Body of pancreas (tissue), 4 donors: ENCODE results near the gene TFAM. TPM values are rescaled to one million over a fixed set of nuclear protein-coding genes. Genes with fewer than 3 reads are reported as not detected.
"Not testable (repeated sequence)": the region's sequence is repeated elsewhere in the genome, so short reads cannot be mapped to it uniquely, and the experiment has no call there.

Source experiments
- ATAC-seq: fragments of 150-250 bp; one replicate; pipeline ENCODE4 v1.9.1; 2016
- DNase-seq, 4 donors: peaks; one replicate each; pipeline ENCODE4 v3.0.0-alpha.2; 2019
- H3K27ac ChIP-seq, 4 donors: fragments of 200-600 bp; sonication (generic); 1 replicate in 3 of 4; 2 replicates in 1 of 4; pipeline versions ENCODE4 v1.5.1 to v1.6.1; 2016 to 2019; ENCODE audit warnings: mild to moderate bottlenecking in 1 of 4, mixed read lengths in 1 of 4, moderate library complexity in 1 of 4
- H3K27me3 ChIP-seq, 2 donors: fragments of 200-600 bp; sonication (generic); one replicate each; pipeline ENCODE4 v1.6.0; 2016; ENCODE audit warnings: mild to moderate bottlenecking in 1 of 2
- H3K36me3 ChIP-seq, 2 donors: fragments of 200-600 bp; sonication (generic); replicated peaks in 1 of 2; 2 replicates each; pipeline ENCODE4 v1.5.1; 2016; ENCODE audit warnings: low read depth in 2 of 2; ENCODE audit not compliant: insufficient read depth in 1 of 2
- H3K4me1 ChIP-seq: fragments of 200-600 bp; sonication (generic); one replicate; pipeline ENCODE4 v1.6.0; 2016
- H3K4me3 ChIP-seq, 2 donors: fragments of 200-600 bp; sonication (generic); 1 replicate in 1 of 2; 2 replicates in 1 of 2; pipeline ENCODE4 v1.5.1; 2016 to 2019
- H3K9me3 ChIP-seq, 3 donors: fragments of 200-600 bp; sonication (generic); 1 replicate in 2 of 3; 2 replicates in 1 of 3; pipeline ENCODE4 v1.5.1; 2016
- CTCF ChIP-seq, 7 experiments: fragments of 450-650 bp in 4 of 7; fragments of 200-600 bp in 3 of 7; sonication (generic) in 3 of 7; IDR thresholded peaks; one replicate each; pipeline ENCODE4 v1.5.1; 2016 to 2019; ENCODE audit warnings: antibody characterized with exemption in 7 of 7
- POLR2A ChIP-seq, 3 donors: fragments of 450-650 bp; IDR thresholded peaks; one replicate each; pipeline ENCODE4 v1.6.1; 2016; ENCODE audit warnings: antibody characterized with exemption in 3 of 3, mild to moderate bottlenecking in 2 of 3
- WGBS, 2 donors: methylation state at CpG; one replicate each; pipeline ENCODE4 v1.1.5; 2017; 5-methylcytosine and 5-hydroxymethylcytosine counted together
- intact Hi-C: fragments of 100-400 bp; cut with DNase I; formaldehyde crosslinking; loops from one replicate; pipeline ENCODE4 v1.15.1; 2023
- total RNA-seq, 2 donors: library from RNA; depleted of rRNA; stranded (reverse); fragments of >200 nt; gene quantifications; one replicate each; pipeline ENCODE4 v1.1.0, GENCODE V29; 2016

The TFAM gene
- total RNA-seq, 2 donors from 2014 or later: 2.6 to 10.1 TPM

GRCh38 chr10:58409956-58410610 is 24.9 kb downstream of the TFAM start:
- Histone ChIP-seq H3K9me3 (no peaks in the 10 kb centered on the region), H3K36me3 (no peaks in the 10 kb centered on the region), H3K4me1 (peaks cover 5% of the 10 kb centered on the region), H3K4me3 (no peak overlapping the region), H3K27me3 (no peaks in the 10 kb centered on the region), H3K27ac (no peak overlapping the region)
- no peak for TF ChIP-seq POLR2A (IDR thresholded peaks at IDR 0.05)
- TF ChIP-seq CTCF (IDR thresholded peaks at IDR 0.05): no peak
- DNase-seq (no peak), ATAC-seq (no peak)
- 52 to 74% methylated on average over 4 of the region's 4 CpGs for WGBS, 2 donors
- intact Hi-C loops: no loop called here

- Histone ChIP-seq H3K36me3 (no peaks in the 10 kb centered on the region), H3K27me3 (no peaks in the 10 kb centered on the region), H3K4me1 (peaks cover 13% of the 10 kb centered on the region), H3K4me3 (no peak overlapping the region), H3K9me3 (no peaks in the 10 kb centered on the region), H3K27ac (no peak overlapping the region)
- no peak for TF ChIP-seq POLR2A (IDR thresholded peaks at IDR 0.05)
- no peak for TF ChIP-seq CTCF (IDR thresholded peaks at IDR 0.05)
- DNase-seq (no peak), ATAC-seq (no peak)
- 36 to 41% methylated on average over 2 of the region's 2 CpGs for WGBS, 2 donors
- intact Hi-C loops: no loop called here
Measured at GRCh38 chr10:58412502-58412961, 27.3 kb downstream of the TFAM start.

GRCh38 chr10:58414270-58415041 is 29.2 kb downstream of the TFAM start:
- DNase-seq: peak in 2 of 4 donors; percentile 15 to 39
- H3K4me3 ChIP-seq: no peak overlapping the region
- H3K27me3 ChIP-seq: no peaks in the 10 kb centered on the region
- TF ChIP-seq POLR2A (IDR thresholded peaks at IDR 0.05) (no peak), CTCF (IDR thresholded peaks at IDR 0.05) (peak in 5 of 7 experiments; percentile 16 to 66 (median 56))
- H3K27ac ChIP-seq: peak overlapping the region in 2 of 4 donors; percentile 58 to 62
- peaks cover 13% of the 10 kb centered on the region for H3K4me1 ChIP-seq
- ATAC-seq: peak; percentile 77
- H3K9me3 ChIP-seq: no peaks in the 10 kb centered on the region
- intact Hi-C loops: no loop called here
- WGBS, 2 donors: 28 to 35% methylated on average over 5 of the region's 5 CpGs
- H3K36me3 ChIP-seq: no peaks in the 10 kb centered on the region

GRCh38 chr10:58415757-58416156 is 30.5 kb downstream of the TFAM start:
- no peaks in the 10 kb centered on the region for H3K36me3 ChIP-seq
- peaks cover 13% of the 10 kb centered on the region for H3K4me1 ChIP-seq
- H3K27me3 ChIP-seq: no peaks in the 10 kb centered on the region
- no peak for DNase-seq
- intact Hi-C loops: no loop called here
- no peak for ATAC-seq
- H3K27ac ChIP-seq: no peak overlapping the region
- no peak for TF ChIP-seq CTCF (IDR thresholded peaks at IDR 0.05)
- TF ChIP-seq POLR2A (IDR thresholded peaks at IDR 0.05): no peak
- H3K9me3 ChIP-seq: no peaks in the 10 kb centered on the region
- H3K4me3 ChIP-seq: no peak overlapping the region

GRCh38 chr10:58417902-58418301 is 32.7 kb downstream of the TFAM start:
- intact Hi-C loops, H3K27ac ChIP-seq, H3K27me3 ChIP-seq, H3K9me3 ChIP-seq, DNase-seq, H3K36me3 ChIP-seq, ATAC-seq, H3K4me3 ChIP-seq: not testable (repeated sequence)
- H3K4me1 ChIP-seq: peaks cover 13% of the 10 kb centered on the region
- 70 to 86% methylated on average over 2 of the region's 2 CpGs for WGBS, 2 donors
